Heart left ventricle (tissue), 13 donors: Measurements from ENCODE around the gene HDAC4.

Experiments used
- POLR2A ChIP-seq, 2 donors: fragments of 450-650 bp; IDR thresholded peaks; one replicate each; pipeline ENCODE4 v1.6.1; 2017; ENCODE audit warnings: antibody characterized with exemption in 2 of 2, mild to moderate bottlenecking in 2 of 2, moderate library complexity in 2 of 2
- TF ChIP-seq, protein P1 (sequence below), 12 donors: fragments of 200-600 bp; sonication (generic) in 4 of 12; IDR thresholded peaks; one replicate each; pipeline versions ENCODE4 v1.5.0 to v1.8.0; 2018 to 2022; ENCODE audit warnings: antibody characterized with exemption in 12 of 12, mild to moderate bottlenecking in 5 of 12
- donor health status: ischemic (EF 13 %, LVEDD 7.1; RV severe dilation, severe dysfunction).
- donor health status: DM: no; HTN: yes; CAD: no.
- donor health status: DM: no; HTN: no; CAD: no.
- donor health status: ischemic (EF 25% LVEDD 6.9; RV normal size, moderate dysfunction).
- donor health status: ischemic (EF 25% LVEDD 5.7; RV mildly dilated, moderate dysfunction).
- donor health status: ischemic (EF 35%, LVEDD 5.7; RV mildly dilated, moderate dysfunction).
- donor health status: nonischemic (EF 11% LVEDD 7.7; RV severe dilation, severe dysfunction).
- donor health status: DM: yes; HTN: yes; CAD: no.
- donor health status: PGD.
- donor health status: ischemic (EF 29% LVEDD 5.4; RV normal size, mild dysfunction).
- donor health status: nonischemic (EF 23%, LVEDD 6.1; RV moderate dilation, normal function).

DNA sequence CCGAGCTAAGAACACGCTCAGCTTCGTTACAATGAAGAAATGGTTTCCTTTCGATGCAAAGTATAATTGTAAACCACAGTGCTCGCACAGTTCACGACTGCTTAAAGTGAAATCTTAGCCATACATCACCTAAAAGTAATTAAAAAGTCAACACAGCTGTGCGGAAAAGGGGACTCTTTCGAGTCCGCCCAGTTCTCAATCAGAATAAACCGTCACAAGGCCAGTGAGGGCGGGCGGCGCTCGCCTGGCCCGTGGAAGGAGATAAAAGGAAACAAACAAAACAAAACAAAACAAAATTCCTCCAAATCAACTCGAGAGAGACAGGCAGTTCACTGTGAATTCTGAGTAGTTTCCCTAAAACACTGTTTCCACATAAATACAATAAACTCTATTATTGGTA is 352.1 kb downstream of the HDAC4 start:
- TF ChIP-seq, protein P1, sequence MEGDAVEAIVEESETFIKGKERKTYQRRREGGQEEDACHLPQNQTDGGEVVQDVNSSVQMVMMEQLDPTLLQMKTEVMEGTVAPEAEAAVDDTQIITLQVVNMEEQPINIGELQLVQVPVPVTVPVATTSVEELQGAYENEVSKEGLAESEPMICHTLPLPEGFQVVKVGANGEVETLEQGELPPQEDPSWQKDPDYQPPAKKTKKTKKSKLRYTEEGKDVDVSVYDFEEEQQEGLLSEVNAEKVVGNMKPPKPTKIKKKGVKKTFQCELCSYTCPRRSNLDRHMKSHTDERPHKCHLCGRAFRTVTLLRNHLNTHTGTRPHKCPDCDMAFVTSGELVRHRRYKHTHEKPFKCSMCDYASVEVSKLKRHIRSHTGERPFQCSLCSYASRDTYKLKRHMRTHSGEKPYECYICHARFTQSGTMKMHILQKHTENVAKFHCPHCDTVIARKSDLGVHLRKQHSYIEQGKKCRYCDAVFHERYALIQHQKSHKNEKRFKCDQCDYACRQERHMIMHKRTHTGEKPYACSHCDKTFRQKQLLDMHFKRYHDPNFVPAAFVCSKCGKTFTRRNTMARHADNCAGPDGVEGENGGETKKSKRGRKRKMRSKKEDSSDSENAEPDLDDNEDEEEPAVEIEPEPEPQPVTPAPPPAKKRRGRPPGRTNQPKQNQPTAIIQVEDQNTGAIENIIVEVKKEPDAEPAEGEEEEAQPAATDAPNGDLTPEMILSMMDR (IDR thresholded peaks at IDR 0.05): no peak
- no peak for TF ChIP-seq POLR2A (IDR thresholded peaks at IDR 0.05)
